ENCODE results near the gene CYP26C1. TPM values are rescaled to one million over a fixed set of nuclear protein-coding genes. Genes with fewer than 3 reads are reported as not detected.

The CYP26C1 gene
- total RNA-seq, 1 experiment from 2014 or later = 0.79 TPM

DNA sequence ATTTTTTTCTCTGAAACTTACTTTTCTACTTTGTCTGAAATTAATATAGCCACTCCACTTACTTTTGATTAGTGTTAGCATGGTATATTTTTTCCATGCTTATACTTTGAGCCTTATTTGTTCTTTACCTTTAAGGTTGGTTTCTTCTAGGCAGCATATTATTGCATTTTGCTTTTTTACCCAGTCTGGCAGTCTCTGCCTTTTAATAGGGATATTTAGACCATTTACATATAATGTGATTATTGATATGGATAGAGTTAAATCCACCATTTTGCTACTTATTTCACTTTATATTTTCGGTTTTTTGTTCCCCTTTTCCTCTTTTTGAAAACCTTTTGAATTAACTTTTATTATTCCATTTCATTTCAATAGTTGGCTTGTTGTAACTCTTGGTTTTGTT lies 43.4 kb downstream of the CYP26C1 start:
- Histone ChIP-seq H3K4me1 (ENCODE audit: insufficient read depth, low read length) (no peaks in the 10 kb centered on the region; the same call in 1 of the 2 replicates), H3K79me2 (ENCODE audit: insufficient read depth, low read length) (no peaks in the 10 kb centered on the region), H3K4ac (ENCODE audit: low read depth, low read length) (no peak overlapping the region), H3K23ac (ENCODE audit: insufficient read length, low read depth, low read length) (no peak overlapping the region), H3K56ac (ENCODE audit: insufficient read length, low read depth, low read length) (no peak overlapping the region), H2AFZ (ENCODE audit: low read length) (no peak overlapping the region), H3K14ac (ENCODE audit: insufficient read depth, low read length) (no peak overlapping the region), H3K9me3 (ENCODE audit: control insufficient read depth, low read depth, low read length) (no peaks in the 10 kb centered on the region), H2BK15ac (ENCODE audit: low read depth, low read length) (no peak overlapping the region), H3K27ac (ENCODE audit: insufficient read length, low read depth, low read length) (no peak overlapping the region), H3K27me3 (ENCODE audit: insufficient read depth, low read length) (no peaks in the 10 kb centered on the region), H3K18ac (ENCODE audit: insufficient read length, low read depth, low read length) (no peak overlapping the region), H2BK12ac (ENCODE audit: insufficient read length, low read depth, low read length) (no peak overlapping the region), H3K79me1 (ENCODE audit: insufficient read depth, low read depth, low read length, poor library complexity, severe bottlenecking) (no peaks in the 10 kb centered on the region), H4K5ac (ENCODE audit: insufficient read length, low read depth, low read length) (no peak overlapping the region), H4K8ac (replicated peaks; ENCODE audit: insufficient read length, low read depth, low read length) (no peak overlapping the region), H2BK20ac (ENCODE audit: low read depth, low read length, poor library complexity, severe bottlenecking) (no peak overlapping the region), H2BK120ac (ENCODE audit: low read depth, low read length, poor library complexity, severe bottlenecking) (no peak overlapping the region), H4K20me1 (ENCODE audit: control insufficient read depth, insufficient read depth, insufficient read length) (no peaks in the 10 kb centered on the region), H4K91ac (ENCODE audit: insufficient read length, low read depth, low read length) (no peak overlapping the region), H3K4me2 (ENCODE audit: insufficient read depth, insufficient read length, low read length) (no peak overlapping the region), H2AK5ac (ENCODE audit: insufficient read length, low read length) (no peak overlapping the region), H3T11ph (ENCODE audit: low read length) (no peak overlapping the region), H3K23me2 (ENCODE audit: insufficient read length, low read depth, low read length, poor library complexity, severe bottlenecking) (no peaks in the 10 kb centered on the region), H2BK5ac (ENCODE audit: insufficient read length, low read length) (no peak overlapping the region), H3K9ac (ENCODE audit: extremely low read depth, insufficient read length, low read length) (no peak overlapping the region)
- no peak overlapping the region for H3K4me3 Mint-ChIP-seq
- H3K36me3 Mint-ChIP-seq (ENCODE audit: insufficient read depth in 1 of 3, low read depth in 3 of 3) = peaks cover 0 to 27% (median 3%) of the 10 kb centered on the region in 3 experiments; a peak in 5 of 7 replicates
- H3K9me3 Mint-ChIP-seq = peaks cover 20 to 27% of the 10 kb centered on the region in 2 experiments; a peak in 4 of 5 replicates
- no CpG with 5 or more reads among the region's 1 CpG for WGBS (ENCODE audit: extremely low coverage, insufficient read length, low lambda C conversion rate)
- DNase-seq = no peak
- H3K27ac Mint-ChIP-seq = no peak overlapping the region
- peaks cover 0 to 9% of the 10 kb centered on the region in 2 experiments; a peak in 2 of 4 replicates for H3K4me1 Mint-ChIP-seq
- TF ChIP-seq CTCF (conservative IDR thresholded peaks at IDR 0.05) = no peak
- H3K27me3 Mint-ChIP-seq (ENCODE audit: low read depth) = no peaks in the 10 kb centered on the region; the same call in 1 of the 2 replicates

All from H9 (cell line).